ENCODE measurements around the gene TBC1D24. TPM values are rescaled to one million over a fixed set of nuclear protein-coding genes. Genes with fewer than 3 reads are reported as not detected.

Gene TBC1D24
- polyA plus RNA-seq, 1 donor (not counting 4 experiments of a cell fraction or from before 2014, with no cell fraction given), result 3.0 TPM

DNA sequence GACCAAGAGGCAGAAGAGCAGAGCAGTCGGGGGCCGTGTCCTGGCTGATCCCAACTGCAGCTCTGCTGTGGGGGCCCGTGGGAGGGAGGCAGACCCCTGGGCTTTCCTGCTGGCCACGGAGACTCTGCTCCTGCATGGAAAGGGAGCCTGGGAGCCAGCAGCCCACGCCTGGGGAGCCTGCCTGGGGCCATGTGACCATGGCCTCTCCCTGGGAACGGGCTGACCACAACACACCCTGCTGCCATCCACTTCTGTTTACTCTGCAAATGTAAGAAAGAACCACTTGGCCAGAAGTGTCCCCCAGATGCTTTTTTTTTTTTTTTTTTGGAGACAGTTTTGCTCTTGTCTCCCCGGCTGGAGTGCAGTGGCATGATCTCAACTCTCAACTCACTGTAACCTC is 17.0 kb upstream of the TBC1D24 start:
- Histone ChIP-seq H3K27ac (ENCODE audit: control insufficient read depth, insufficient read depth, low read length) (no peak overlapping the region), H3K4me3 (ENCODE audit: control insufficient read depth in 2 of 3, extremely low read depth in 1 of 3, insufficient read depth in 2 of 3, low read depth in 1 of 3, low read length in 3 of 3) (no peak overlapping the region), H2AFZ (ENCODE audit: control insufficient read depth, low read length) (no peak overlapping the region), H3K9me3 (ENCODE audit: control insufficient read depth, low read depth, low read length) (no peaks in the 10 kb centered on the region), H3K79me2 (ENCODE audit: control insufficient read depth, insufficient read depth, low read length) (no peaks in the 10 kb centered on the region), H3K36me3 (ENCODE audit: control insufficient read depth in 2 of 2, extremely low read depth in 1 of 2, insufficient read depth in 2 of 2, low read length in 2 of 2) (peaks cover 10 to 24% of the 10 kb centered on the region in 2 experiments), H3K4me1 (ENCODE audit: control insufficient read depth, extremely low read depth, insufficient read depth, low read length) (peaks cover 10% of the 10 kb centered on the region), H3K9ac (ENCODE audit: control insufficient read depth, extremely low read depth, insufficient read depth, low read length) (no peak overlapping the region), H3K4me2 (ENCODE audit: control insufficient read depth, extremely low read depth, insufficient read depth, low read depth, low read length) (no peak overlapping the region), H3K9me1 (ENCODE audit: control insufficient read depth, extremely low read depth, insufficient read depth, low read length) (no peaks in the 10 kb centered on the region), H3K27me3 (ENCODE audit: control insufficient read depth, extremely low read depth, insufficient read depth, low read length) (no peaks in the 10 kb centered on the region), H4K20me1 (ENCODE audit: control insufficient read depth, extremely low read depth, insufficient read depth, low read length) (no peaks in the 10 kb centered on the region)
- DNase-seq (ENCODE audit: low read depth, low spot score), result no peak
- FAIRE-seq, result no peak
- TF ChIP-seq, protein P1, sequence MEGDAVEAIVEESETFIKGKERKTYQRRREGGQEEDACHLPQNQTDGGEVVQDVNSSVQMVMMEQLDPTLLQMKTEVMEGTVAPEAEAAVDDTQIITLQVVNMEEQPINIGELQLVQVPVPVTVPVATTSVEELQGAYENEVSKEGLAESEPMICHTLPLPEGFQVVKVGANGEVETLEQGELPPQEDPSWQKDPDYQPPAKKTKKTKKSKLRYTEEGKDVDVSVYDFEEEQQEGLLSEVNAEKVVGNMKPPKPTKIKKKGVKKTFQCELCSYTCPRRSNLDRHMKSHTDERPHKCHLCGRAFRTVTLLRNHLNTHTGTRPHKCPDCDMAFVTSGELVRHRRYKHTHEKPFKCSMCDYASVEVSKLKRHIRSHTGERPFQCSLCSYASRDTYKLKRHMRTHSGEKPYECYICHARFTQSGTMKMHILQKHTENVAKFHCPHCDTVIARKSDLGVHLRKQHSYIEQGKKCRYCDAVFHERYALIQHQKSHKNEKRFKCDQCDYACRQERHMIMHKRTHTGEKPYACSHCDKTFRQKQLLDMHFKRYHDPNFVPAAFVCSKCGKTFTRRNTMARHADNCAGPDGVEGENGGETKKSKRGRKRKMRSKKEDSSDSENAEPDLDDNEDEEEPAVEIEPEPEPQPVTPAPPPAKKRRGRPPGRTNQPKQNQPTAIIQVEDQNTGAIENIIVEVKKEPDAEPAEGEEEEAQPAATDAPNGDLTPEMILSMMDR (optimal IDR thresholded peaks at IDR 0.05 in 1 of 3, IDR thresholded peaks at IDR 0.05 in 1 of 3, conservative IDR thresholded peaks at IDR 0.05 in 1 of 3; ENCODE audit: extremely low read depth in 1 of 3, insufficient read depth in 2 of 3, low read length in 3 of 3), result no peak
- no peak for TF ChIP-seq EZH2 (IDR thresholded peaks at IDR 0.05; ENCODE audit: low read length)
- dilution Hi-C loops (cut with MboI; ENCODE audit: extremely low pct_ligation_motif_present, low sequenced_read_pairs), result no loop called here

DNA sequence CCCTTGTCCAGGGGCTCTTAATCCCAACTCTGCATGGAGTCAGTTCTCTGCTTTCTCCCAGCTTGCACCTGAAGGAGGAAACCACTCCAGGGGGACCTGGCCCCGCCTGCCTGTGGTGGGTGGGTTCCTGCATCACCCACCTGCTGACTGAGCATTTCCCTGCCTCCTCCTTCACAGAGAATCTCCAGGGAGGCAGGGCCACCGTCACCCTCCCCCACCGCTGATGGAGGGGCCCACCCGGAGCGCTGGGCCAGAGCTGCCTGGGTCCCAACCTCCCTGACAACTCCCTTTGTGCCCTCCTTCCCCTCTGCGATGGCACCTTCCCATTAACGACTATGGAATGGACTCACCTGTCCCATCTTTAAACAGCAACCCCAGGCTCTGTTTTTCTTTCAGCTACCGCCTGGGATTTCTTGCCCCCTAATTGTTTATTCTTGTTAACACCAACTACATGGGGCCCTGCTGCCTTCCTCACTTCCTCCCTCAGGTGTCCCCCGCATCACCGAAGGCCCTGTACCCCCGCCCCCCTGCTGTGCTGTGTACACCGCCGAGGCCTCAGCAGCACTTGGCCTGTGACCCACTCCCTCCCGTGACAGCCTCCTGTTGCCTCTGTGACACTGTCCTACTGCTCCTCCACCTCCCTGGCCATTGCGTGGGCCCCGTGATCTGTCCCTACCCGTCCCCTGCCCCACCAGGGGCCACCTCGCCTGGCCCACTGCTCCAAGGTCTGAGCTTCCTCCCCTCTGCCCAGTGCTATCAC is 15.9 kb upstream of the TBC1D24 start:
- Histone ChIP-seq H3K79me2 (ENCODE audit: control insufficient read depth, insufficient read depth, low read length) (no peaks in the 10 kb centered on the region), H3K4me3 (ENCODE audit: control insufficient read depth in 2 of 3, extremely low read depth in 1 of 3, insufficient read depth in 2 of 3, low read depth in 1 of 3, low read length in 3 of 3) (peak overlapping the region; percentile 43 to 82 (median 76)), H3K27ac (ENCODE audit: control insufficient read depth, insufficient read depth, low read length) (no peak overlapping the region), H3K9me1 (ENCODE audit: control insufficient read depth, extremely low read depth, insufficient read depth, low read length) (no peaks in the 10 kb centered on the region), H4K20me1 (ENCODE audit: control insufficient read depth, extremely low read depth, insufficient read depth, low read length) (no peaks in the 10 kb centered on the region), H3K27me3 (ENCODE audit: control insufficient read depth, extremely low read depth, insufficient read depth, low read length) (no peaks in the 10 kb centered on the region), H3K4me2 (ENCODE audit: control insufficient read depth, extremely low read depth, insufficient read depth, low read depth, low read length) (peak overlapping the region; percentile 93), H3K4me1 (ENCODE audit: control insufficient read depth, extremely low read depth, insufficient read depth, low read length) (peaks cover 10% of the 10 kb centered on the region), H3K9me3 (ENCODE audit: control insufficient read depth, low read depth, low read length) (no peaks in the 10 kb centered on the region), H3K9ac (ENCODE audit: control insufficient read depth, extremely low read depth, insufficient read depth, low read length) (peak overlapping the region; percentile 61), H3K36me3 (ENCODE audit: control insufficient read depth in 2 of 2, extremely low read depth in 1 of 2, insufficient read depth in 2 of 2, low read length in 2 of 2) (peaks cover 8 to 17% of the 10 kb centered on the region in 2 experiments), H2AFZ (ENCODE audit: control insufficient read depth, low read length) (peak overlapping the region; percentile 87)
- FAIRE-seq (no peak), DNase-seq (ENCODE audit: low read depth, low spot score) (no peak)
- dilution Hi-C loops (cut with MboI; ENCODE audit: extremely low pct_ligation_motif_present, low sequenced_read_pairs), result no loop called here
- TF ChIP-seq, protein P1 (optimal IDR thresholded peaks at IDR 0.05 in 1 of 3, IDR thresholded peaks at IDR 0.05 in 1 of 3, conservative IDR thresholded peaks at IDR 0.05 in 1 of 3; ENCODE audit: extremely low read depth in 1 of 3, insufficient read depth in 2 of 3, low read length in 3 of 3), result no peak
- TF ChIP-seq EZH2 (IDR thresholded peaks at IDR 0.05; ENCODE audit: low read length), result no peak
